Glutamatergic neuron (in vitro differentiated cells): Measurements from ENCODE around the gene GPR83. TPM values are rescaled to one million over a fixed set of nuclear protein-coding genes. Genes with fewer than 3 reads are reported as not detected.
A peak's percentile ranks its signal among the peaks of the same experiment; 100 is the strongest.

Experiments
- DNase-seq: peaks from one replicate; pipeline ENCODE4 v3.0.0; 2022
- H3K27ac Mint-ChIP-seq: one replicate; pipeline ENCODE4 v1.8.0; 2020; ENCODE audit warnings: mild to moderate bottlenecking, mixed read lengths, inconsistent platforms; ENCODE audit not compliant: unreplicated experiment
- H3K27me3 Mint-ChIP-seq: one replicate; pipeline ENCODE4 v1.8.0; 2020; ENCODE audit warnings: mild to moderate bottlenecking, moderate library complexity, mixed read lengths, inconsistent platforms; ENCODE audit not compliant: unreplicated experiment
- H3K36me3 Mint-ChIP-seq: one replicate; pipeline ENCODE4 v1.8.0; 2020; ENCODE audit warnings: mild to moderate bottlenecking, mixed read lengths, inconsistent platforms; ENCODE audit not compliant: unreplicated experiment
- H3K4me1 Mint-ChIP-seq: one replicate; pipeline ENCODE4 v1.8.0; 2020; ENCODE audit warnings: mild to moderate bottlenecking, low read depth, mixed read lengths, inconsistent platforms; ENCODE audit not compliant: unreplicated experiment
- H3K4me3 Mint-ChIP-seq: one replicate; pipeline ENCODE4 v1.8.0; 2020; ENCODE audit warnings: mild to moderate bottlenecking, mixed read lengths, inconsistent platforms; ENCODE audit not compliant: unreplicated experiment
- H3K9me3 Mint-ChIP-seq: one replicate; pipeline ENCODE4 v1.8.0; 2020; ENCODE audit warnings: mild to moderate bottlenecking, moderate library complexity, mixed read lengths, inconsistent platforms; ENCODE audit not compliant: unreplicated experiment
- CTCF ChIP-seq: fragments of 200-600 bp; sonication (generic); IDR thresholded peaks from one replicate; pipeline ENCODE4 v1.5.0; 2021; ENCODE audit not compliant: partially characterized antibody, unreplicated experiment
- total RNA-seq: library from RNA; stranded (reverse); fragmentation: NEBNext Ultra II Directional; extraction: Animal tissue kit (Norgen Biotek cat#: 25700); gene quantifications from one replicate; pipeline ENCODE4 v1.2.1, GENCODE V29; 2021; ENCODE audit not compliant: unreplicated experiment

Gene GPR83
- total RNA-seq, 1 donor from 2014 or later: 2.9 TPM

- no peak overlapping the region for H3K27ac Mint-ChIP-seq
These were observed 1.1 kb upstream of the GPR83 start for GRCh38 chr11:94402355-94402754.

GRCh38 chr11:94401773-94402265, 600 bp upstream of the GPR83 start:
- H3K4me3 Mint-ChIP-seq: peak overlapping the region; percentile 75
- H3K36me3 Mint-ChIP-seq: peaks cover 12% of the 10 kb centered on the region
- peaks cover 16% of the 10 kb centered on the region for H3K27me3 Mint-ChIP-seq
- H3K4me1 Mint-ChIP-seq: peaks cover 13% of the 10 kb centered on the region
- TF ChIP-seq CTCF: no peak
- no peak overlapping the region for H3K27ac Mint-ChIP-seq
- peaks cover 11% of the 10 kb centered on the region for H3K9me3 Mint-ChIP-seq
- no peak for DNase-seq

More at GRCh38 chr11:94402355-94402754, 1.1 kb upstream of the GPR83 start:
- TF ChIP-seq CTCF: no peak
- peak overlapping the region; percentile 37 for H3K4me3 Mint-ChIP-seq
- DNase-seq: no peak
- H3K4me1 Mint-ChIP-seq: peaks cover 13% of the 10 kb centered on the region
- peaks cover 16% of the 10 kb centered on the region for H3K27me3 Mint-ChIP-seq
- peaks cover 11% of the 10 kb centered on the region for H3K9me3 Mint-ChIP-seq
- peaks cover 15% of the 10 kb centered on the region for H3K36me3 Mint-ChIP-seq

- Mint-ChIP-seq H3K4me3 (peak overlapping the region; percentile 91), H3K9me3 (peaks cover 13% of the 10 kb centered on the region), H3K36me3 (peaks cover 7% of the 10 kb centered on the region), H3K27ac (peak overlapping the region; percentile 36), H3K4me1 (peaks cover 13% of the 10 kb centered on the region), H3K27me3 (peaks cover 16% of the 10 kb centered on the region)
- TF ChIP-seq CTCF: no peak
- no peak for DNase-seq
These were observed 771 bp downstream of the GPR83 start for GRCh38 chr11:94400457-94400838.

- peaks cover 13% of the 10 kb centered on the region for H3K4me1 Mint-ChIP-seq
- H3K4me3 Mint-ChIP-seq: peak overlapping the region; percentile 91
- peaks cover 16% of the 10 kb centered on the region for H3K27me3 Mint-ChIP-seq
- H3K9me3 Mint-ChIP-seq: peaks cover 13% of the 10 kb centered on the region
- TF ChIP-seq CTCF: no peak
- no peak for DNase-seq
- H3K36me3 Mint-ChIP-seq: peaks cover 7% of the 10 kb centered on the region
- peak overlapping the region; percentile 36 for H3K27ac Mint-ChIP-seq
These were observed 1.2 kb downstream of the GPR83 start for GRCh38 chr11:94400050-94400449.

- Mint-ChIP-seq H3K4me3 (no peak overlapping the region), H3K36me3 (peaks cover 7% of the 10 kb centered on the region)
- DNase-seq: no peak
These were observed 3.1 kb downstream of the GPR83 start for GRCh38 chr11:94398101-94398500.

More at GRCh38 chr11:94398101-94398500, 3.1 kb downstream of the GPR83 start:
- Mint-ChIP-seq H3K4me1 (peaks cover 13% of the 10 kb centered on the region), H3K27me3 (peaks cover 16% of the 10 kb centered on the region), H3K9me3 (peaks cover 13% of the 10 kb centered on the region), H3K27ac (no peak overlapping the region)
- no peak for TF ChIP-seq CTCF
